Aorta (tissue), 5 donors: ENCODE data around the gene SLC5A1. TPM values are rescaled to one million over a fixed set of nuclear protein-coding genes. Genes with fewer than 3 reads are reported as not detected.

Experiments
- ATAC-seq: fragments of 200-7000 bp; cut with Tn5 transposase; one replicate; pipeline ENCODE4 v1.9.1; 2022; ENCODE audit warnings: moderate library complexity; ENCODE audit not compliant: low FRiP score
- DNase-seq, 2 donors: peaks; one replicate each; pipeline ENCODE4 v3.0.0-alpha.2; 2020
- H3K27ac ChIP-seq, 2 donors: one replicate each; pipeline ENCODE4 v1.5.1; 2013; ENCODE audit warnings: low read length in 2 of 2, mild to moderate bottlenecking in 2 of 2, moderate library complexity in 2 of 2, control low read depth in 1 of 2, inconsistent platforms in 1 of 2, low read depth in 1 of 2
- H3K27me3 ChIP-seq, 2 donors: one replicate each; pipeline ENCODE4 v1.6.1; 2013; ENCODE audit warnings: control low read depth in 1 of 2, low read length in 1 of 2, mild to moderate bottlenecking in 1 of 2, moderate library complexity in 1 of 2; ENCODE audit not compliant: insufficient read depth in 2 of 2, control insufficient read depth in 1 of 2
- H3K36me3 ChIP-seq, 2 donors: one replicate each; pipeline ENCODE4 v1.6.1; 2013; ENCODE audit warnings: control low read depth in 1 of 2, low read length in 1 of 2, mild to moderate bottlenecking in 1 of 2; ENCODE audit not compliant: insufficient read depth in 2 of 2, control insufficient read depth in 1 of 2
- H3K4me1 ChIP-seq, 2 donors: one replicate each; pipeline ENCODE4 v1.6.1; 2013; ENCODE audit warnings: low read length in 2 of 2, control low read depth in 1 of 2, mild to moderate bottlenecking in 1 of 2, moderate library complexity in 1 of 2; ENCODE audit not compliant: insufficient read depth in 2 of 2, control insufficient read depth in 1 of 2
- H3K4me3 ChIP-seq, 2 donors: one replicate each; pipeline ENCODE4 v1.5.1; 2013; ENCODE audit warnings: low read length in 2 of 2, control low read depth in 1 of 2, mild to moderate bottlenecking in 1 of 2
- H3K9me3 ChIP-seq: one replicate; pipeline ENCODE4 v1.6.1; 2013; ENCODE audit warnings: mild to moderate bottlenecking, low read length; ENCODE audit not compliant: control insufficient read depth
- whole genome bisulfite sequencing, 2 donors: extraction: QIAGEN DNeasy Blood & Tissue Kit; methylation state at CpG; one replicate each; pipeline ENCODE4 v1.1.7; 2013; 5-methylcytosine and 5-hydroxymethylcytosine counted together
- intact Hi-C, 2 donors: fragments of 100-400 bp; cut with DNase I; formaldehyde crosslinking; loops; one replicate each; pipeline versions ENCODE4 v1.14.2 to v1.15.0; 2022
- polyA plus RNA-seq, 2 donors: library from polyadenylated mRNA; stranded (reverse); fragments of 200-250 nt; gene quantifications; one replicate each; pipeline ENCODE4 v1.2.3, GENCODE V29; 2013
- total RNA-seq, 2 donors: library from RNA; stranded (reverse); fragmentation: NEBNext Ultra II Directional; extraction: Animal tissue kit (Norgen Biotek cat#: 25700); gene quantifications; one replicate each; pipeline ENCODE4 v1.2.1, GENCODE V29; 2021
- donor health status: healthy with polysubstance abuse.
- donor health status: Bipolar disorder and iron deficiency.
- donor health status: DM: no; HTN: no; CAD: no.
- donor health status: DM: no; HTN: no; CAD: no.
- donor health status: DM: yes; HTN: yes; CAD: no.

The SLC5A1 gene
- total and polyA plus RNA-seq, 4 donors: 0.69 to 24.0 TPM; not detected in 2

DNA sequence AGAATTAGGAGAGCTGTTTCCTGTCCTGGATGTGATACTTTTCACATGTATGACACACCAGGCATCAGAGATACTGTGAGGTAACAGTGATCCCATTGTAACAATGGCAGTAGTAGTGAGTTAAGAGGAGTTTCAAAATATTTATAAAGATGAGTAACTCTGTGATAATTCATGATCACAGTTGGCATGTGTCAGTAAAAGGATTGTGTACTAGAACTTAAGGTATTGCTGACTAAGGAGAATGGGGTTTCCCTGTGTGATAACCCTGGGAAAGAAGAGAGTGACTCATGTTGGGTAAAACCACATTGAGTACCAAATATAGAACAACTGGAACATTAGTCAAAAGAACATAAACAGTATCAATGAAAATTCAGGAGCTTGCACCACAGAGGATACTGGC, 22.9 kb upstream of the SLC5A1 start:
- Histone ChIP-seq H3K9me3 (peaks cover 1% of the 10 kb centered on the region), H3K36me3 (no peaks in the 10 kb centered on the region), H3K4me1 (no peaks in the 10 kb centered on the region), H3K27ac (no peak overlapping the region), H3K4me3 (no peak overlapping the region), H3K27me3 (peaks cover 0 to 1% of the 10 kb centered on the region in 2 donors)
- DNase-seq: no peak
- intact Hi-C loops: no loop called here
- no peak for ATAC-seq

DNA sequence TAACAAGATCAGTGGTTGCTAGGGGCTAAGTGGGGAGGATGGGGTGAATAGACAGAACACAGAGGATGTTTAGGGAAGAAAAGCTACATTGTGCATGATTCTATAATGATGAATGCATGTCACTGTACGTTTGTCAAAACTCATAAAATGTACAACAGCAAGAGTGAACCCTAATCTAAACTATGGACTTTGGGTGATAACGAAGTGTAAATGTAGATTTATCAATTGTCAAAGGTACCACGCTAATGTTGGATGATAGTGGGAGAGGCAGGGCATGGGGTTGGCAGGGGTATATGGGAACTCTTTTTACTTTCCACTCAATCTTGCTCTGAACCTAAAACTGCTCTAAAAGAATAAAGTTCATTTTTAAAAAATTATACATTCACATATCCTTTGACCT, 21.3 kb upstream of the SLC5A1 start:
- no peak overlapping the region for H3K27ac ChIP-seq
- no peaks in the 10 kb centered on the region for H3K4me1 ChIP-seq
- intact Hi-C loops: no loop called here
- no peaks in the 10 kb centered on the region for H3K36me3 ChIP-seq
- DNase-seq: no peak
- no peak for ATAC-seq
- peaks cover 1% of the 10 kb centered on the region for H3K9me3 ChIP-seq
- 68 to 71% methylated on average over 3 of the region's 3 CpGs for WGBS, 2 donors
- peaks cover 0 to 1% of the 10 kb centered on the region in 2 donors for H3K27me3 ChIP-seq
- no peak overlapping the region for H3K4me3 ChIP-seq

DNA sequence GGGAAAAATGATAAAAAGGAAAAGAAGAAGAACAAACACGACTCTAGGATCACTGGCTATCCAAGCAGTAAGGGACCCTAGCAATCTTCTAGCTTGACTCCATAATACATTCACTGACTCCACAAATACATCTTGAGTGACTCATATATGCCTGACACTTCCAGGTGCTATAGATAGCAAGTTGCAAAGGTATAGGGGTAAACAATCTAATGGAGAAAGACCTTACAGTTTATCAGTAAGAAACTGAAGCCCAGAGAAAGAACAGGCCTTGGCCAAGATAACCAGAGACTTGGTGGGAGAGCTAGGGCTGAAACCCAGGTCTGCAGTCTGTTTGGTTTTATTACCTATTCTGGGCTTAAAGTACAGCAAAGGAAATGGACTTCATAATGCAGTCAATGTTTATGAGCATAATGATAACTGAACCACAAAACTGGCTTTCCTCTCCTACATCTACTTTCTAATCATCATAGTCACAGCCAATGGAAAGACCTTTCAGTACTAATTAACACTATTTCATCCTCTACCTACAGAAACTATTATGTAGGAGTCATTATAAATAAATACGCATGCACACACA, 19.7 kb upstream of the SLC5A1 start:
- 82 to 89% methylated on average over 2 of the region's 2 CpGs for WGBS, 2 donors
- intact Hi-C loops: no loop called here
- Histone ChIP-seq H3K4me3 (no peak overlapping the region), H3K27ac (no peak overlapping the region), H3K9me3 (no peaks in the 10 kb centered on the region), H3K4me1 (no peaks in the 10 kb centered on the region), H3K27me3 (no peaks in the 10 kb centered on the region), H3K36me3 (no peaks in the 10 kb centered on the region)
- no peak for ATAC-seq
- DNase-seq: no peak

DNA sequence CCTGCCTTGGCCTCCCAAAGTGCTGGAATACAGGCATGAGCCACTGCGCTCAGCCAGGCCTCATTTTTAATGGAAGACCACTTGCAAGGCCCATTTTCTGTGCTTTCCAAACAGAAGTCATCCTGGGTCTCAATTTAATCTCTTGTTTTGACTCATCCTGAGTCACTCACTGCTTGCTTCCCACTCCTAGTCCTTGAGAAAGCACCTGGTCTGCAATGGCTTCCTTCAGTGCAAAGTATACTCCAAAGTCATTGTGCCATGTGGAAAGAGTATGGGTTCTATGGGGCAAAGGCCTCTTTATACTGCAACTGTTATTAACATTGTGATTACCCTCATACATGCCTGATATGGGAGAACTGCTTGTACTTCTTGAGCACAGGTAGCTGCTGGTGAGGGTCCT, 18.3 kb upstream of the SLC5A1 start:
- H3K4me1 ChIP-seq: no peaks in the 10 kb centered on the region
- H3K9me3 ChIP-seq: no peaks in the 10 kb centered on the region
- H3K27ac ChIP-seq: no peak overlapping the region
- H3K27me3 ChIP-seq: no peaks in the 10 kb centered on the region
- 89 to 90% methylated on average over 1 of the region's 1 CpG for WGBS, 2 donors
- no peak for DNase-seq
- ATAC-seq: no peak
- no peak overlapping the region for H3K4me3 ChIP-seq
- intact Hi-C loops: no loop called here
- H3K36me3 ChIP-seq: no peaks in the 10 kb centered on the region

DNA sequence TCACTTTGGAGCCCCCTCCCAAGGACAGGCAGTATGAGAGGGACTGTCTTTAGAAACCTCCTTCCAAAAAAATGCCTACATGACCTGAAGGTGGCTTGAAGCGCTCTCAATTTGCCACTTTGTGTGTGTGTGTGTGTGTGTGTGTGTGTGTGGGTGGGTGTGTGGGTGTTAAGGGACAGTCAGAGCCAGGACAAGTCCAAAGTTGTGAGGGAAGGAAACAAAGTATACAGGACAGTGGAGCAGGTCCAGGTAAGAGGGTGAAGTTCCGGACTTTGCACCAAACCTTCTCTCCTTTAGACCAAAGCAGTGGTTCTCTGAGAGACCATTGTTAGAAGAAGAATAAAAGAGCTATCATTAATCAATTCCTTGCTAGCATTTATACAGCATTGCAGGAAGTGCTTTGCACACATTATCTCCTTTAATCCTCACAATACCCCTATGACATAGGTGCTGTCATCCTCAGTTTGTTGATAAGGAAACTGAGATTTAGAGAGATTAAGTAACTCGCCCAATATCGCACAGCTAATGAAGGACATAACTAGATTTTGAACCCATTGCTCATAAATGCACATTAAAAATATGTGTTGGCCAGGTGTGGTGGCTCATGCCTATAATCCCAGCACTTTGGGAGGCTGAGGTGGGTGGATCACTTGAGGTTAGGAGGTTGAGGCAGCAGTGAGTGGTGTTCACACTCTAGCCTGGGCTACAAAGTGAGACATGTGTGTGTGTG, 12.4 kb upstream of the SLC5A1 start:
- H3K27me3 ChIP-seq: no peaks in the 10 kb centered on the region
- H3K4me1 ChIP-seq: no peaks in the 10 kb centered on the region
- ATAC-seq (no peak), DNase-seq (no peak)
- H3K36me3 ChIP-seq: no peaks in the 10 kb centered on the region
- no peak overlapping the region for H3K27ac ChIP-seq
- intact Hi-C loops: no loop called here
- 85 to 88% methylated on average over 4 of the region's 4 CpGs for WGBS, 2 donors
- no peaks in the 10 kb centered on the region for H3K9me3 ChIP-seq
- no peak overlapping the region for H3K4me3 ChIP-seq

DNA sequence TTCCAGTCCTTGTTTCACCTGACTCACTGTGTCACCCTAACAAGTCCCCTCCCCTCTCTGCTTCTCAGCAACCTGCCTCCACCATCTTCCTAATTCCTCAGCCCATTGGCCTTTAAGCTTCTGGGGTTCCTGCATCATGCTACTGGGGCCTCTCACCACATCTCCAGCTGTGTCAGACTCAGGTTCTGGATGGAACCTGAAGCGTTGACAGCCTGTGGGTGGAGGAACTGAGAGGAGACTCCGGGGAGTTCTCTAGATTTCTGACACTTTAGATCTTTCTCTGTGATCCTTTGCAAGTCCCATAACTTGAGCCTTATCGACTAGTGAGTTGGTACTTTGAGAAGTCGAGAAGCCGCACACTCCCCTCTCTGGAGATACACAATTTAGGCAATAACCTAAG, 11.6 kb upstream of the SLC5A1 start:
- H3K27me3 ChIP-seq: no peaks in the 10 kb centered on the region
- no peak overlapping the region for H3K4me3 ChIP-seq
- ATAC-seq (no peak), DNase-seq (no peak)
- no peaks in the 10 kb centered on the region for H3K9me3 ChIP-seq
- 76 to 86% methylated on average over 5 of the region's 5 CpGs for WGBS, 2 donors
- H3K4me1 ChIP-seq: no peaks in the 10 kb centered on the region
- no peak overlapping the region for H3K27ac ChIP-seq
- intact Hi-C loops: no loop called here
- no peaks in the 10 kb centered on the region for H3K36me3 ChIP-seq

DNA sequence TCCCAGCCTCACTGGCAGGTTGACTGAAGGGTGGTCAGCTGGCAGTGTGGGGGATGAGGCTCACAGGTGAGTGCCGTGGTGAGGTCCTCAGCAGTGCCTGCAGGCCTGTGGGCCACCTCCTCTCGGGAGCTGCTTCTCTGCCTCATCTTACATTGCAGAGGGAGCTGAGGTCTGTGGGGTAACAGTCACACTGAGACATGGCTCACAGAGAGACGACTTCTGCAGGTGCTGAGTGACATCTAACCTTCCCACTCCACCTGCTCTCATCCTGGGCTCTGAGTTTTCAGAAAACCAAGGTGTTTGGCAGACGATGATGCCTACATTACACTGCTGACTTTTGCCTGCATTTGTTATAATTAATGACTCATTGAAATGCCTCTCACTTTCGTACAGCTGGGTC, 8.8 kb upstream of the SLC5A1 start:
- DNase-seq (no peak), ATAC-seq (no peak)
- Histone ChIP-seq H3K4me3 (no peak overlapping the region), H3K36me3 (no peaks in the 10 kb centered on the region), H3K27me3 (no peaks in the 10 kb centered on the region), H3K9me3 (no peaks in the 10 kb centered on the region), H3K4me1 (no peaks in the 10 kb centered on the region), H3K27ac (no peak overlapping the region)
- WGBS, 2 donors: 58 to 60% methylated on average over 5 of the region's 5 CpGs
- intact Hi-C loops: no loop called here

DNA sequence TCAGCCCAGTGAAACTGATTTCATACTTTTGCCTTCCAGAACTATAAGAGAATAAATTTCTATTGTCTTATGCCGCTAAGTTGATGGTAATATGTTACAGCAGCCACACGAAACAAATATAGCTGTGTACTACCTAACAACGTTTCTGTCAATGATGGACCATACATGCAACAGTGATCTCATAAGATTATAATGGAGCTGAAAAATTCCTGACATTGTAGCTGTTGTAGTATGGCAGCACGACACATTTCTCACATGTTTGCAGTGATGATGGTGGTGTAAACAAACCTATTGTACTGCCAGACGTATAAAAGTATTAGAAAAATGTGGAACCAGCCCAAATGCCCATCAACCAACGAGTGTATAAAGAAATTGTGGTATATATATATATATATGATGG, 5.8 kb upstream of the SLC5A1 start:
- DNase-seq: no peak
- intact Hi-C loops: no loop called here
- no peak for ATAC-seq
- Histone ChIP-seq H3K36me3 (no peaks in the 10 kb centered on the region), H3K27ac (no peak overlapping the region), H3K9me3 (no peaks in the 10 kb centered on the region), H3K4me3 (no peak overlapping the region), H3K4me1 (no peaks in the 10 kb centered on the region), H3K27me3 (no peaks in the 10 kb centered on the region)
- WGBS, 2 donors: 56 to 65% methylated on average over 6 of the region's 6 CpGs

DNA sequence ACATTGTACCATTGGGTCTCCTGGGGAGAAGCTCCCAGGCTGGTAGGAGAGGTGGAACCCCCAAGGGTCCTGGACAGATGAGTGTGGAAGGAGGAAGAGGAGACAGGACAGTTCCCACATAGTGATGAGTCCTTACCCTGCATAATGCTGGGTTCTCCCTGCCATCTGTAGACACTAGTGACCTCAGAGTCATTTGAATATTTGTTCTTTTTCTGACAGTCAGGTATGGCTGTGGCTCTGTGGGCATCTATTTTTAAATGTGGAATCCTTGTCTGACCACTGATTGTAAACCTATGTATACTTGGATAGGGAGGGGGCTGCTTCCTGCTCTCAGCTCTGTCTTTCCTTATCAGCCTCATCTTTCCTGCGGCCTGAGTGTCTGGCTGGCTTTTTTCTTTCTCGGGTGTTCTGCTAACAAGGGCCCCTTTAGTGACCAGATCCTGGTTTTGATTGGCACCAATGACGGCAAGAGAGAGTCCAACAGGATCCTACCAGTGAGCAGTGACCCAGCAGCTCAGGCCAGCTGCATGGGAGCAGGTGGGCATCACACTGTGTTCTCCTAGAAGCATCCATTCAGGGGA, 2.6 kb upstream of the SLC5A1 start:
- ATAC-seq (no peak), DNase-seq (no peak)
- Histone ChIP-seq H3K4me3 (no peak overlapping the region), H3K27me3 (no peaks in the 10 kb centered on the region), H3K4me1 (no peaks in the 10 kb centered on the region), H3K36me3 (no peaks in the 10 kb centered on the region), H3K27ac (no peak overlapping the region), H3K9me3 (no peaks in the 10 kb centered on the region)
- intact Hi-C loops: no loop called here
- WGBS, 2 donors: 53 to 55% methylated on average over 3 of the region's 3 CpGs
